Ramos (cell line): Measurements from ENCODE around the gene CHAMP1.
"Not testable (repeated sequence)": the region's sequence is repeated elsewhere in the genome, so short reads cannot be mapped to it uniquely, and the experiment has no call there.

Experiments used
- in situ Hi-C: fragments of 300-500 bp; cut with MboI; formaldehyde crosslinking; loops from one replicate; pipeline ENCODE4 v1.14.3; 2022; ENCODE audit warnings: low sequenced_read_pairs; ENCODE audit not compliant: unreplicated experiment

The CHAMP1 gene

GRCh38 chr13:114330086-114330485 lies 15.8 kb downstream of the CHAMP1 start:
- in situ Hi-C loops: no loop called here

DNA sequence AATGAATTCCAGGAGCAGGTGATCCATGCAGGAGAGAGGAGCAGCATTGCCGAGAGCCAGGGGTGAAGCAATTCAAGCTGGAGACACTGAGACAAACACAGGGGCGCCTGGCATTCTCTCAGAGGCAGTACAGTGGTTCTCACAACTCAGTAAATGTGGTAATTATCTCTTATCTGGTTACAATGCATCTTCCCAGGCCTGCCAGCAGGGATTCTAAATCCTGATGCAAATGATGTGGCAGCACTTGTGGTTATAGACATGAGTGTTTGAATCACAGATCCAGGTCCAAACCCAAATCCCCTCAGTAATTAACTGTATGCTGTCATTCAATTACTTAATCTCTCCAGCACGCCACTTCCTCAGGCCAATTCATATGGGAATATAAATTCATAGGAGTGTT lies 19.6 kb downstream of the CHAMP1 start:
- in situ Hi-C loops: not testable (repeated sequence)

DNA sequence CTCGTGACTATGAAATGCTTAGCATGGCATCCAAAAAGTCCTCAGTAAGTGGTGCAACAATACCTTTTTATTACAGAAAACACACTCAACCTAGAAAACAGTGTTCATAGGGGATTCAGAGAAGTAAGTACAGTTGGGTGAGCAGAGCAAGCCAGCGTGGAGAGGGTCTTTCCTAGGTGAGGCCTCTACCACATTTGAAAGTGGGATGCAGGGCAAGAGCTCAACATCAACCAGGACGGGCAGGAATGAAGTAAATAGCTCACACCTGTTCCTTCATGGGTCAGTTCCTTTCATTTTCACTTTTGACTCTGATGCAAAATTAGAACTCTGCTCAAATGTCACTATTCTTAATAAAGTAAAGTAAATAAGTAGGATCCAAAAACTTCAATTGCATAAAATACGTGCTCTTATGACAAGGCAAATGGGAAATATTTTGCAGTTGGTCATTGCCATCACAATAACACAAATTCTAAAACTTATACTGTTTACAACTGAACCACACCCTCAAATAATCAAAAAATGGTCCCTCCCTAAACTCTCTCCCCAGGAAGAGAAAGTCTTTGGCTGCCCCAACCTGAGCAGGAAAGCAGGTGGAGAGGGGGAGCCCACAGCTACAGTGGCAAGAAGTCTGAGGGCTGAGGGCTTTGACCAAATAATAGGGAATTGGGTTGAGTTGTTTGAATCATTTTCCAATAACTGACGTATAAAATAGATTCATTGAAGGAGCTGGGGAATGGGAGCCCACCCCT lies 20.2 kb downstream of the CHAMP1 start:
- in situ Hi-C loops: no loop called here

DNA sequence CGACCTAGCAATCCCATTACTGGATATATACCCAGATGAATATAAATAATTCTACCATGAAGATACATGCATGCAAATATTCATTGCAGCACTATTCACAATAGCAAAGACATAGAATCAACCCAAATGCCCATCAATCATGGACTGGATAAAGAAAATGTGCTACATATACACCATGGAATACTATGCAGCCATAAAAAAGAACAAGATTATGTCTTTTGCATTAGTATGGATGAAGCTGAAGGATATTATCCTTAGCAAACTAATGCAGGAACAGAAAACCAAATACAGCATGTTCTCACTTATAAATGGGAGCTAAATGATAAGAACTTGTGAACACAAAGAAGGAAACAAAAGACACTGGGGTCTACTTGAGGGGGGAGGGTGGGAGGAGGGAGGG lies 22.2 kb downstream of the CHAMP1 start:
- in situ Hi-C loops: not testable (repeated sequence)

- in situ Hi-C loops: no loop called here
Observed at GRCh38 chr13:114338959-114339358, 24.7 kb downstream of the CHAMP1 start.

DNA sequence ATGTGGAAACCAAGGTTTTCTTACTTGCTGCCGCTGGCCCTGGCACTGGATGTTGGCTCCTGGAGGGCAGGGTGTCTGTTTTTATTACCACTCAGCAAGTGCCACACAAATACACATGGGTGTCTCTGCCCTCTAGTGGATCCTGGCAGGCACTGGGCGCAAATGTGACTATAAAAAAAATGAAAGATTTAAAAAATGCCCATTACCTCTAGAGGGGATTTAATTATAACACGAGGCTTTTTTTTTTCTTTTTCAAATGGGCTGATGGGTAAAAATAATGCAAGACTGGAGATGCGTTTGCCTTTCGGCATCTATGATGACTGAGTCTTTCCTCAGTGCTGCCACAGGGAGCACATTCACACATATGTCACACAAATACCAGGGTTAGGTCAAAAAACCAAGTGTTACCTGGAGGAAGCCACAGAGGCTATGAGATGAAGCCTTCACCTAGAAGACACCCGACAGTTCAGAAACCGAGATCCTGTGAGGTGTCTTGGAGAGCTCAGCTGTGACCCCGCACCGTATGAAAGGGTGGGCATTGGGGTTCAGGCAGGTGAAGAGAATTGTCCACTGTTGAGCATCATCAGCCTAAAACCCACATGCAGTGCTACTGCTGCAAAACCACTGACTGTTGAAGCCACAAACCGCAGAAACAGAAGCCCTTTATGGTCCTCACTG lies 25.7 kb downstream of the CHAMP1 start:
- in situ Hi-C loops: no loop called here

DNA sequence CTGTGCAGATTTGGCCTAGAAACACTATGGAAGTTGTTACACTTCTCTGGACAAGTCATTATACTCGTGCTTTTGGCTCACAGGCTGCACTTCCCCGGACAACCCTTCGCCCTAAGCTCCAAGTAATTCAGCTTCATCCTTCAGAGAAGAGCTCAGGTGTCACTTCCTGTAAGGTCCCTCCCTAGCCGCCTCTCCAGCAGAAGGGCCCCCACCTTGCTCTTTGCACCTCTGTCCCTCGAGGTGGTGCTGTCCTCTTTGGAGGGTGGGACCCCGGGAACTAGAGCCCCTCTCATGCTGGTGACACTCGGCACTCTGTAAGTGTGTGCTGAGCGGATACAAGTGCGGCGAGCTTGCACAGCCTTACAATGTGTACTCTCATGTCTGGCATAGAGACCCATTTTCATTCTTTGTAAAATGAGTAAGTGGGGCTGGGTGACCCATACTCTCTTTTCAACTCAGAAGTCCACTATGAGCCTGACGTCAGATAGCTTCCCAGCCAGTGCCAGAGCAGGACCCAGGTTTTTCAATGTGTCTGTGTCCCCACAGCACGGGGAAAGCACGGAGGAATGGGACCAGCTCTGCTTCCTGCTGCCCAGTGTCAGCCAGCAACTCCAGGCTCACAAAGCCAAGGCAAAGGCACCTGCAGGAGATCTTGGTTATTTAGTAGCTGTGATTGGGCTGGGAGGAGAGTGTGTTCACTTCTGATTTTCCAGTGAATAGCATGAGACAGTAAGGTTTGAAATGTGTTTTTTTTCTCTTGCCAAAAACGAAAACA lies 26.9 kb downstream of the CHAMP1 start:
- in situ Hi-C loops: no loop called here

- in situ Hi-C loops: not testable (repeated sequence)
Observed at GRCh38 chr13:114347256-114347655, 33.0 kb downstream of the CHAMP1 start.

DNA sequence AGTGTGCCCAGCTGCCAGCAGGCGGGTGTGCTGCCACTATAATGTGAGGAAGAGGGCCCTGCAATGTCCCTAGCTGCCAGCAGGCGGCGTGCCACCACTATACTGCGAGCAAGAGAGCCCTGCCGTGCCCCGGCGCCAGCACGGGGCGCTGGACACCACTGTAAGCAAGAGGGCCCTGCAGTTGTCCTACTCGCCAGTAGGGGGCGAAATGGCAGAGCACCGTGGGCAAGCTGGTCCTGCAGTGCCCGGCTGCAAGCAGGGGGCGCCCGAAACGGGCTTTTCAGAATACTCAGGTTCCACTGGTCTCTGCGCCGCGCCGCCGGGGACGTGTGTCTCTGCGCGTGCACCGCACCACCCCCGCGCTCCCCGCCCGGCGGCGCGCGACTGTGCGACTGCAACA lies 38.5 kb downstream of the CHAMP1 start:
- in situ Hi-C loops: not testable (repeated sequence)

DNA sequence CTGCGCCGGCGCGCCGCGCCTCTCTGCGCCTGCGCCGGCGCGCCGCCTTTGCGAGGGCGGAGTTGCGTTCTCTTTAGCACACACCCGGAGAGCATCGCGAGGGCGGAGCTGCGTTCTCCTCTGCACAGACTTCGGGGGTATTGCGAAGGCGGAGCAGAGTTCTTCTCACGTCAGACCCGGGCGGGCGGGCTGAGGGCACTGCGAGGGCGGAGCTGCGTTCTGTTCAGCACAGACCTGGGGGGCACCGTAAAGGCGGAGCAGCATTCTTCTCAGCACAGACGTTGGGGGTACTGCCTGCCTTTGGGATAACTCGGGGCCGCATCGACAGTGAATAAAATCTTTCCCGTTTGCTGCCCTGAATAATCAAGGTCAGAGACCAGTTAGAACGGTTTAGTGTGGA lies 39.1 kb downstream of the CHAMP1 start:
- in situ Hi-C loops: not testable (repeated sequence)
